NCI-H82 treated with DMSO at 0.1 percent for 48 hours (cell line): ENCODE results near the gene RNF213.

Experiments
- DNase-seq: peaks from one replicate; lab custom pipeline; 2025; ENCODE audit not compliant: unreplicated experiment; lab: John Stamatoyannopoulos, UW

The RNF213 gene

DNA sequence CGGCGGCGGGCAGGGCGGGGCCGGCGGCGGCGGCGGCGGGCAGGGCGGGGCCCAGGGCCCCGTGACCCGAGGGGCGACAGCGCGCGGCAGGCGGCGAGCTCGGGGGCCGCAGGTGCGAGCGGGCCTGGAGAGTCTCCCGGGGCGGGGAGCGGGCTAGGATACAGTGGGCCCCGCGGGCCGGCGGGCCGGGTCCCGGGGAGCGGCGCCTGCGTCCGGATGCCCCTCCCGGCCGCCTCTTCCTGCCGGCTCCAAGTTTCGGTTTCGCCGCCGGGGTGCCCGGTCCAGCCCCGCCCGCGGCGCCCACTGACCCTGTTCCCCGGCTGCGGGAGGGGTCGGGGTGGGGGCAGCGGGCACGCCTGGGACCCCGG, at the start of gene RNF213:
Gene RNF213 (plus strand): TSS at position 62 of the 368 bp plus-strand sequence. CDS start 2,830 bp downstream, outside the sequence.
- no peak for DNase-seq

DNA sequence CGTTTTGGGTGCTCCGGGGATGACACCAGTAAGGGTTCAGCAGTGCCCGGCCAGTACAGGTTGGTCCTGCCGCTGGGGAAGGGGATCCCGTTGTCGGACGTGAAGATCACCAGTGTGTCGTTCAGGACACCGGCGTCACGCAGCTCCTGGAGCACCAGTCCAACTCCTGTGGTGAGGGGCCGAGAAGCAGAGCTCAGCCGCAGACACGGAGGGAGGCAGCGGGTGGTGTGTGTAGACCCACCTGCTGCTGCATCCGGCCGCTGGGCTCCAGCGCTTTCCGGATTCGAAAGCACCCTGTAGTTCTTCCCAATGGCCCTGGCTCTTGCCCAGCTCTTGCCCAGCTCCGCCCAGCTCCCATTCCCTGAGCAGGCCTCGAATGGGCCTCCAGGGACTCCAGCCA, 48.5 kb upstream of the RNF213 start:
- no peak for DNase-seq

DNA sequence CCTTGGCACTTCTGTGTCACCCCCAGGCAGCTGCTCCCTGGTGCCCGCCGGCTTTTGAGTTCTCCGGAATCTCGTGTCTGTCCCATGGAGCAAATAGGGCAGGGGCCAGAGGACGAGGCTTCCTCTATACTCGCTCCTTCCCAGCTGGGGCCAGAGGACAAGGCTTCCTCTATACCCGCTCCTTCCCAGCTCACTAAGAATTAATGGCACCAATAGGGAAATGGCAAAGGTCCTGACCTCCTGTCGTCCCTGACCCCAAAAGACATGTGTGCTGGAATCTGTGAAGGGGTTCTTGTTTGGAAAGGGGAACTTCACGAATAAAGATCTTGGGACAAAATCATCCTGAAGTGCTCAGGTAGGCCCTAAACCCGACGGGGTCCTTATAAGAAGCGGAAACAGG, 48.1 kb upstream of the RNF213 start:
- no peak for DNase-seq

DNA sequence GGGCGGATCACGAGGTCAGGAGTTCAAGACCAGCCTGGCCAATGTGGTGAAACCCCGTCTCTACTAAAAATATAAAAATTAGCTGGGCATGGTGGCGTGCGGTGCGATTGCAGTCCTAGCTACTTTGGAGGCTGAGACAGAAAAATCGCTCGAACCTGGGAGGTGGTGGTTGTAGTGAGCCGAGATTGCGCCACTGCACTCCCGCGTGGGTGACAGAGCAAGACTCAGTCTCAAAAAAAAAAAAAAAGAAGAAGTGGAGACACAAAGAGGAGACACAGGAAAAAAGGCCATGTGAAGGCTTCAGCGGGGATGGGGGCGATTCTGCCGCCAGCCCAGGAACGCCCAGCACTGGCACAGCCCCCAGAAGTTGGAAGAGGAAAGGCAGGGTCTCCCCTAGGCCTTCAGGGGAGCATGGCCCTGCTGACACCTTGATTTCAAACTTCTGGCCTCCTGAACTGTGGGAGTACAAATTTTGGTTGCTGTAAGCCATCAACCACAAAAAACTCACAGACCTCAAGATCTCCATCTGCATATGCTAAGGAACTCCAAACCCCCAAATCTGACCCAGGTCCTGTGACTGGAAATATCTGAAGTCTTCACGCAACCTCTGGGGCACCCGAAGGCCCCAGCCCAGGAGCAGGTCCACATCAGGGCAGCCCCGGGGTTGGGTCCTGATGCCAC, 47.5 kb upstream of the RNF213 start:
- DNase-seq = no peak

DNA sequence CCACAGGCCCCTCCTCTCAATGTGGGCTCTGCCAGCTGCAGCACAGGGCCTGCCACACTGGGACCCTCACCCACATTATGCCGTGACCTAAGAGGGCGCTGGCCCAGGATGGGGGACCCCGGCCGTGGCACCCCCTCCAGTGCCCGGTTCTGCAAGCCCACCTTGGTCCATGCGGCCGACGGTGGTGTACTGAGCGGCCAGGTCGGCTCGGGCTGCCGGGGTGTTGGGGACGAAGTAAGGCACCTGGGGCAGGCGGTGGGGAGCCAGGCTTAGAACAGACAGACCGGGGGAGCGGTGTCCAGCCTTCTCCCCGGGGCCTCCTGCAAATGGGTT, 47.0 kb upstream of the RNF213 start:
- DNase-seq = no peak

DNA sequence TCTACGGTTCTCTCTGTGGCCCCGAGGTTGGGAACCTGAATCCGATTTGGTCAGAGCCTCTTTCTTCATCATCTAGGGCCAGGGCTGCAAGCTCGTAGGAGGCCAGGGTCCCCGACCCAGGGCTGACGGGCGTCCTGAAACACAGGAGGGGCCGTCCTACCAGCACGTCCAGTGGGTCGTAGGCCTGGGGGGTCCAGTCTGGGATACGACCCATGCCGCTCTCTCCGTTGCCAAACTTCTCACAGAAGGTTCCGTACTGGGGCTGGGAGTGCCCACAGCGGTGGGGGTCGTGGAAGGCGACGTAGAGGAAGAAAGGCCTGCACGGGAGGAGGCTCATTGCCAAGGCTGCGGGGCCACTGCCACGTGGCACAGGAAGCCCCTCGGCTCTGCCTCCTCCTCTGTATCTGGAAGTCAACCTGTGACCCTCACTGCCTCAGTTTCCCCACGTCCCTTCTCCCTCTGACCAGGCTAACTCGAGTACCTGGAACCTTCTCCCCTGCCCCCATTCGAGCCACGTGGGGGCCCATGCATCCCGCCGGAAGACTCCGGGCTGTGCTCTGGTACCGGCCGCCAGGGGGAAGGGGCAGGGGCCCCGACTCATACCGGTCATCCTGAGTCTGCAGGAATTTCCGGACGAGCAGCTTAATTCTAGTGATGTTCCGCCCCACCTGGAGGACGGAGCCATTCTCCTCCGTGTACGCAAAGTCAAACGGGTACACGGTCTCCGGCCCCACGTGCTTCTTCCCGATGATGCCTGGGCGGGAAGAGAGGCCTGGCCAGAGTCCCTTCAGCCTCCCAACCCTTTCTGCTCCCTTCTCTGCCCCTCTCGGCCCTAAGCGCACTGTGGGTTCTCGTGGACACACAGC, 46.4 kb upstream of the RNF213 start:
- DNase-seq = no peak

DNA sequence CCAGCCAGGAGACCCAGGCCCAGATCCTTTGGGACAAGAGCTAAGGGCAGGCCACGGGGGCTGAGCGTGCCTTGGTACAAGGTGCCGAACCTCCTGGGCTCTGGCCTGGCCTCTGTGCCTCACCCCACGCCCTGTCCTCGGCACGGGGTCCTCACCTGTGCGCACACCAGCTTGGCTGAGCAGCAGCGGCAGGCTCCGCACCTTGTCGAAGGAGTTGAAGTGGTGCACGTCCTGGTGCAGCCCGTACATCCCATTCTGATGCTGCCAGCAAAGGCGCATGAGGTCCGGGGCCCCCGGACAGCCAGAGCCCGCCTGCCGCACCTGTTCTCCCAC, 45.8 kb upstream of the RNF213 start:
- DNase-seq = no peak

DNA sequence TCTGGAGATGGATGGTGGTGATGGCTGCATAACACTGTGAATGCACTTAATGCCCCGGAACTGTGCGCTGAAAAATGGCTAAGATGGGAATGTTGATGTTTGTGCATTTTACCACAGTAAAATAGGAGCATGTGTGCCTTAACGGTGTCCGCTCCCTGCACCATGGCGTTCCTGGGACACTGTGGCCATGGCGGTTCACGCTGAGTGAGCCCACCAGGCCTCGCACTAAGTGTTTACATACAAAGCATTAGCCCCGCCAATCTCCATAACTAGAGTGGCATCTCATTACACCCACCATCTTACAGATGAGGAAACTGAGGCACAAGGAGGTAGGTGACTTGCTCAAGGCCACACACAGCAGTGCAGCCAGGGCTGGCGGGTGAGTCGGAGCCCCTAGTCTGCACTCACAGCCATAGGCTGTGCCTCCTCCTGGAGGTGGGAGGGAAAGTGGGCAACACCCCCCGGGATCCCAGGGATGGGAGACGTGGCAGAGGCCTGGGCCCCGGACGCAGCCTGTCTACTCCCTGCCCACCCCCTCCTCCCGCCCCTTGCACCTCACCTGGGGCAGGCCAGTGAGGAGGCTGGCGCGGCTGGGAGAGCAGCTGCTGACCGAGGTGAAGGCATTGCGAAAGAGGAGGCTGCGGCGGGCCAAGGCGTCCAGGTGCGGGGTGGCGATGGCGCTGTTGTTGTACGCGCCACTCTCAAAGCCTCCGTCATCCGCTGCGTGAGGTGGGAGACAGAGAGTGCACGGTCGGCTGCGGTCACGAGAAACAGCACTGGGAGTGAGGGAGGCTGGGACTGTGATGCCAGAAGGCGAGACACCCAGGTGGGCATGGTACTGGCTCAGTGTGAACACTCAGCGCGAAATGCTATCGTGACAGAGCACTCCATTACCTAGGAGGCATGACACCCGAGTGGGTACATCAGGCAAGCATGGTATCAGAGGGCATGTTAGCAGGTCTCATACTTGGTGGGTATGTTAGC, 43.9 kb upstream of the RNF213 start:
- DNase-seq = no peak

DNA sequence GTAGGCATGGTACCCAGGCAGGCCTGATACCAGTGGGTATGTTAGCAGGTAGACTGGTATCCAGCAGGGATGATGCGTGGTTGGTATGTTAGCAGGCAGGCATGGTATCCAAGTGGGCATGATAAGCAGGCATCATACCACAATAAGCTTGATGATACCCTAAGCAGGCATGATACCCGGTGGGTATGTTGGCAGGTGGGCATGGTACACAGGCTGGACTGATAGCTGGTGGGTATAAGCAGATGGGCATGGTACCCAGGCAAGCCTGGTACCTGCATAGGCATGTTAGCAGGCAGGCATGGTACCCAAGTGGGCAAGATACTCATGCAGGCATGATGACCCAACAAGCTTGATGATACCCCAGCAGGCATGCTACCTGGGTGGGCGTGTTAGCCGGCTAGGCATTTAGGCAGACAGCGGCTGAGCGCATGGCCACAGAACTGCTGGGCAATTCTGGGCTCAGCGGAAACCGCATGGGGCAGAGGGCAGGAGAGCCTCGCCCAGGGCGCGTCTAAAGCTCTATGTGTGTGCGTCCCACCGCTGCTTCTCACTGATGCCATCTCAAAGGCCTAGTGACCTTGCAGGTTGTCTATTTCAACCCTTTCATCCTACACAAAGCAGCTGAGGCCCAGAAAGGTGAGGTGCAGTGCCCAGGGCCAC, 42.8 kb upstream of the RNF213 start:
- DNase-seq = no peak

DNA sequence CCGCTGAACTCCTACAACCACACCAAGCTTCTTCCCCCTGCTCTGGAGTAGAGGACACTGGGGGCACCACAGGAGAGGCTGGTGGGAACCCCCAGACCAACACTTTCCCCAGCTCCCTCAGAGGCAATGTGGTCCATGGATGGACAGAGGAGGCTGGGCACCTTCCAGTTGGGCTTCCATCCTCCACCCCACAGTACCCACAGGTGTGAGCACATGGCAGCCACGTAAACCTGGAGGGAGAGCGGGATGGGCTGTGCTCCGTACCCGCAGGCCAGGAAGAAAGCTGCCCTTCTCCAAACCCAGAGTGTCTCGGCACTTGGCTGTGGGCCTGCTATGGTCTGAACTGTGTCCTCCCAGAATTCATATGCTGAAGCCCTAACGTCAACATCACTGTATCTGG, 42.3 kb upstream of the RNF213 start:
- no peak for DNase-seq

DNA sequence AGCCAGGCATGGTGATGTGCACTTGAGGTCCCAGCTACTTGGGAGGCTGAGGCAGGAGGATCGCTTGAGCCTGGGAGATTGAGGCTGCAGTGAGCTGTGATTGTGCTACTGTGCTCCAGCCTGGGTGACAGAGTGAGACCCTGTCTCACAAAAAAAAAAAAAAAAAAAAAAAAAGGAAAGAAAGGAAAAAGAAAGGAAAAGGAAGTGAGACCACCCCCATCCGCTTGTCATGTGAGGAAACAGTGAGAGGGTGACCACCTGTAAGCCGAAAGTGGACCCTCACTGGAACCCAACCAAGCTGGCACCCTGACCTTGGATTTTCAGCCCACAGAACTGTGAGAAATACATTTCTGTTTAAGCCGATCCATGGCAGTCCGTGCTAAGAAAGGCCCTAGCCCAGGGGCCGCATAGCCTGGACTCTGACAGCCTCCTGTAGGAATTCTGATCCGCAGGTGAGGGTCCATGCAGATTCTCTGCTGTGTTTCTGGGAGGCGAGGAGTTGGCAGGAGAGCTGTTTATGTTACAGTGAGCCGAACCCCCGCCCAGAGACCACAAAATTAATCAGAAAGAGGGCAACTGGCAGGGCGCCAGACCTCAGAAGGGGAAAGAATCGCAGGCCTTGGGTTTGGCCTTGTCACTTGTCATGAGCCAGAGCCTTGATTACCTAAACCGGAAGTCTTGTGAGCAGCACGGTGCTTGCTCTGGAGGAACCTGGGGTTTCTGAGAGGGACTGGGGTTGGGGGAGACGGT, 41.5 kb upstream of the RNF213 start:
- DNase-seq = peak; percentile 29

DNA sequence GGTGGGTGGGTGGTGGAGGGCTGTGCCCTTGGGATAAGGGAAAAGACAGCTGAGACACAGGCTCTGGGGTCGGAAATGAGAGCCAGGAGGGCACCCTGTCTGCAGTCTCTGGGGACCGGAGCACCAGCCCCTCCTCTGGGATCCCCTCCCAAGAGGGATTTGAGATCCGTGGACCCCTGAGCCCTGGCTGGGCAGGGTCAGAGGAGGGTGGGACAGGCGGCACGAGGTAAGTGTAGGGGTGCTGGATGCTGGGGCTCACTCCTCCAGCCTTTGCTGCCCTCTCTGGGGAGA, 40.9 kb upstream of the RNF213 start:
- no peak for DNase-seq

DNA sequence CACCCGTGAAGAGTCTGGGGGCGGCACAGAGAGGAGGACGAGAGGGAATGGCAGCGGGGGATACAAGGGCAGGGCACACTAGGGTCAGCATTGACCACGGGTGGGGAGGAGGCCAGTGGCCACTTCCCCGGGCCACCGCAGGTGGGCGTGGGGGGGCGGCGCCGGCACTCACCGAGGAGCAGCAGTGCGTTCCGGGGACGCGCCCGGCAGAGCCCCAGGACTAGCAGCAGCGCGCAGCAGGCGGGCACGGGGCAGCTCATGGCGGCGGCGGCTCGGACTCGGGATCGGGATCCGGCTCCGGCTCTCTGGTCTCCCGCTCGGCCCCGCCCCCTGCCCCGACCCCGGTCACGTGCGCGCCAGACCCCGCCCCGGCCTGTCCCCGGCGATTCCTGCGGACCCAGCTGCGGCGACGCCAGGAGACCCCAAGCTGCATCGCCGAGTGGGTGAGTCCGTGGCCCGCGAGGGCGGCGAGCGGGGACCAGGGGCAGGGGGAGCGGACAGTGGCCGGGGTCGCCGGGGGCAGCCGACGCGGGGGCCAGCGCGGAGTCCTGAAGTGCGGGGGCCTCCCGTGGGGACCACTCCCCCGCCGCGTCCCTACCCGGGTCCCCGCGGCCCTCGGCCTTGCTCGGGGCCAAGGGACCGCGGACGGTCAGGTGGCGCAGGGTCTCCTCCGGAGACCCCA, 40.5 kb upstream of the RNF213 start, which contains the start of the genes SGSH and SLC26A11:
Gene SGSH (minus strand): TSS at position 280 of the 682 bp plus-strand sequence. CDS start 20 bp downstream, at position 260.
Gene SLC26A11 (plus strand): TSS at position 374 of the 682 bp plus-strand sequence. CDS start 1,134 bp downstream, outside the sequence.
- DNase-seq = peak; percentile 32

DNA sequence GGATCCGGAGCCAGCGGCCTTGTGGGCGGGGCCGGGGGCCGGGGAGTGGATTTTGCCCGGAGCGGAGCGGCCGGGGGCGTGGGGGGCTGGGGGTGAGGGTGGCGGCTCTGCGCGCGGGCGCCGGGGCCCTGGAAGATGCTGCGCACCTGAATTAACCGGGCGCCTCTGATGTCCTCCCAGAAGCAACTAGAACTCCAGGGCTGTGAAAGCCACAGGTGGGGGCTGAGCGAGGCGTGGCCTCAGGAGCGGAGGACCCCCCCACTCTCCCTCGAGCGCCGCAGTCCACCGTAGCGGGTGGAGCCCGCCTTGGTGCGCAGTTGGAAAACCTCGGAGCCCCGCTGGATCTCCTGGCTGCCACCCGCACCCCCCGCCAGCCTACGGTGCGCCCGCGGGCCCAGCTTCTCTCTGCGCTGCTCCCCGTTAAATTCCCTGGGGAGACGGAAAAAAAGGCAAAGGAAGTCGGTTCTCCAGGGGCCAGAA, 39.9 kb upstream of the RNF213 start:
- DNase-seq = no peak

DNA sequence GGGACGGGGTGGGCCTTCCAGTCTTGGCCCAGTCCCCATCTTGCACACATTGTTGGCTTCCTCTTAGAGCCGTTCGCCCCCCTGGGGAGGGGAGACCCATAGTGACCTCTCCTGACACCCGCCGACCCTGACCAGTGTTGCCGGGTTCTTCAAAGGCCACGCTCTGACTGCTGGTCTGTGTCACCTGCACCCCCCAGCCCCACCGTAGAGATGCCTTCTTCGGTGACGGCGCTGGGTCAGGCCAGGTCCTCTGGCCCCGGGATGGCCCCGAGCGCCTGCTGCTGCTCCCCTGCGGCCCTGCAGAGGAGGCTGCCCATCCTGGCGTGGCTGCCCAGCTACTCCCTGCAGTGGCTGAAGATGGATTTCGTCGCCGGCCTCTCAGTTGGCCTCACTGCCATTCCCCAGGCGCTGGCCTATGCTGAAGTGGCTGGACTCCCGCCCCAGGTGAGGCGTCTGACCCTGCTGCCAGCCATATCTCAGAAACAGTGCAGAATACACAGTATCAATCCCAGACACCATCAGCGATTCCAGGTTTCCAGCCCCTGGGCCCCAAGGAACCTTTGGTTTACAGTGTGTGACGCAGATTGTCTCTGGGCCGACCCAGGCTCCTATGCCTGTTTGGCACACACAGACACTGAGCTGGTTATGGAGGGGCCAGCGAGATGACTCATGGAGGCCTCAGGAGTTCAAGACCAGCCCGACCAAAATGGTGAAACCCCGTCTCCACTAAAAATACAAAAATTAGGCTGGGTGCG, 39.1 kb upstream of the RNF213 start:
- DNase-seq = no peak

DNA sequence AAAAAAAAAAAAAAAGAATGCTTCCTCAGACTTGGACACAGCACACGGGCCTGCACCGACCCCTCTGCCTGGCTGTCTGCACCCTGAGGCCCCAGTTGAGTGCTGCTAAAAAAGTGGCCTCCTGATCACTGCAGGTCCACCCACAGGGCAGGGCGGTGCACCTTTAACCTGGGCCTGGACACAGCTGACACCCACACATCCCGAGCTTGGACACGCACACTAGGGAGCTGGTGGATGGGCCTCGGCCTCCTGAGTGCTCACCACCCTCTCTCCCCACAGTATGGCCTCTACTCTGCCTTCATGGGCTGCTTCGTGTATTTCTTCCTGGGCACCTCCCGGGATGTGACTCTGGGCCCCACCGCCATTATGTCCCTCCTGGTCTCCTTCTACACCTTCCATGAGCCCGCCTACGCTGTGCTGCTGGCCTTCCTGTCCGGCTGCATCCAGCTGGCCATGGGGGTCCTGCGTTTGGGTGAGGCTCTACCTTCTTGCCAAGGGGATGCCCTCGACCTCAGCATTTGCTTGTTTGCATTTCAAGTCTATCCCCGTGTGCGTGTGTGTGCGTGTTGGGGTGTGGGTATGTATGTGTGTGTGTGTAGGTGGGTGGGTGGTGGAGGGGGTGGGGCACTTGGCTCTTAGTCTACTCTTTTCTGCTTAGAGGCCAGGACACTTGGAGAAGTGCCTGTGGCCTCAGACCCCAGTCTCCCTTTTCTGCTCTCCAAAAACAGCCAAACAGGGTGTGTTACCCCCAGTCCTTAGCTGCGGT, 38.1 kb upstream of the RNF213 start:
- no peak for DNase-seq

DNA sequence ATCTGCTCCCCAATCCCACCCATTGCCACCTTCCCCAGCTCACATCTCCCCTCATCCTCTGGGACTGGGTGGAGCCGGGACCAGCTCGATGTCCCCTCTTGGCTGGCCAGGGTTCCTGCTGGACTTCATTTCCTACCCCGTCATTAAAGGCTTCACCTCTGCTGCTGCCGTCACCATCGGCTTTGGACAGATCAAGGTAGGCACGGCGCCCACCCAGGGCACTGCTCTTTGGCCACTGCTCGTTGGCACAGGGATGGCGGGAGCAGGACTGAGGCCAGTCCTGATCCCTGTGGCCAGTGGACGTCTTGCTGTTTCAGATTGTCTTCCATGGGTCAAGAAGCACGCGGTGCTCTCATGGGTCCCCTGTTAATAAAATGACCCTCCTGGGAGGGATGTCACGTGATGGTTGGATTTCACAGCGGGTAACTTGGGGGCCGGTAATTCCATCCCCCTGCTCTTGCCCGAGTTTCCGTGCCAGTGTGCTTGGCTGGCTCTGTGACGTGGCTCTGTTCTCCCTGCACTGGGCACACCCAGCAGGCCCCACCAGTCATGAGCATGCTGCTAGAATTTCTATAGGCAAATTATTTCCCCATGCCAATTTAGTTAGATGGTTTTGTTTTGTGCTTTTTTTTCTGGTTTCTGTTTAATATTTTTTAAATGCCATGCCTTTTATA, 37.4 kb upstream of the RNF213 start:
- no peak for DNase-seq
